ENCODE results near the gene TRIM5. TPM values are rescaled to one million over a fixed set of nuclear protein-coding genes. Genes with fewer than 3 reads are reported as not detected.
A peak's percentile ranks its signal among the peaks of the same experiment; 100 is the strongest.

TRIM5 gene
- total and polyA plus RNA-seq, 10 of the 15 experiments (the other 5 are each of a cell fraction or from before 2014, with no cell fraction given), result 20.0 to 59.7 (median 31.8) TPM

DNA sequence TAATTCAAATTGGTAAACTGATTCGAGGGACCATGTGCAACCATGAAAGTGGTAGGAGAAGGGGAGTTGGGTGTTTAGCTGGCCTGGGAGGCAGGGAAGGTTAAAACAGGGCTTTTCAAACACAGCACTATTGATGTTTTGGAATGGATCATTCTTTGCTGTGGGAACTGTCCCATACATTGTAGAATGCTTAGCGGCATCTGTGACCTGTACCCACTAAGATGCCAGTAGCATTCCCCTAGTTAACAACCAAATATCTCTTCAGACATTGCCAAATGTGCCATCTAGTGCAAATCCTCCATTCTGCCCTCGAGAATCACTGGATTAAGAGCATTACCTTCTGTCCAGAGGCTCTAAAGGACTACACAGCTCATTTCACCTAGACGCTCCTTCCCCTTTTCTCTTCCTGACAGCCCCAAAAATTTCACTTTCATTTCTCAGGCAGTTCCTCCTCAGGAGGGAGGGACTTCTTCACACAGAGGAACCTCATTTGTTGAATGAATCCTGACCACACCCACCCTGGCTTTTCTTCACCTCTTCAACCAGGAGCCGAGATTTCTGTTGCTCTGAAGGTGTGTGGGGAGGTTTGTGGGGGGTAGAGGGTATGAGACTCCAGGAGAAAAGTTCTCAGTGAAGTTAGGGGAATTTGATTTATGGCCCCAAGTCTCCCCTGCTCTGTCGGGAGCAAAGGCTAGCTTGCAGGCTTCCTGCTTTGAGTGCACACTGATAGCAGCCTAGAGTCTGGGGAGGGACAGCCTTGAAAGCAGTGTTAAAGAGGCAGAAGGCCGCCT lies 60.2 kb downstream of the TRIM5 start, which contains the start of gene TRIM34 (continued):
- TF ChIP-seq, protein P1, sequence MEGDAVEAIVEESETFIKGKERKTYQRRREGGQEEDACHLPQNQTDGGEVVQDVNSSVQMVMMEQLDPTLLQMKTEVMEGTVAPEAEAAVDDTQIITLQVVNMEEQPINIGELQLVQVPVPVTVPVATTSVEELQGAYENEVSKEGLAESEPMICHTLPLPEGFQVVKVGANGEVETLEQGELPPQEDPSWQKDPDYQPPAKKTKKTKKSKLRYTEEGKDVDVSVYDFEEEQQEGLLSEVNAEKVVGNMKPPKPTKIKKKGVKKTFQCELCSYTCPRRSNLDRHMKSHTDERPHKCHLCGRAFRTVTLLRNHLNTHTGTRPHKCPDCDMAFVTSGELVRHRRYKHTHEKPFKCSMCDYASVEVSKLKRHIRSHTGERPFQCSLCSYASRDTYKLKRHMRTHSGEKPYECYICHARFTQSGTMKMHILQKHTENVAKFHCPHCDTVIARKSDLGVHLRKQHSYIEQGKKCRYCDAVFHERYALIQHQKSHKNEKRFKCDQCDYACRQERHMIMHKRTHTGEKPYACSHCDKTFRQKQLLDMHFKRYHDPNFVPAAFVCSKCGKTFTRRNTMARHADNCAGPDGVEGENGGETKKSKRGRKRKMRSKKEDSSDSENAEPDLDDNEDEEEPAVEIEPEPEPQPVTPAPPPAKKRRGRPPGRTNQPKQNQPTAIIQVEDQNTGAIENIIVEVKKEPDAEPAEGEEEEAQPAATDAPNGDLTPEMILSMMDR (IDR thresholded peaks at IDR 0.05 in 2 of 3, conservative IDR thresholded peaks at IDR 0.05 in 1 of 3; ENCODE audit: control insufficient read depth in 2 of 3, extremely low read depth in 1 of 3, insufficient read depth in 1 of 3, low read depth in 3 of 3, low read length in 3 of 3), result no peak
- TF ChIP-seq IRF4 (IDR thresholded peaks at IDR 0.05; ENCODE audit: low read depth, low read length) (no peak), SIX5 (IDR thresholded peaks at IDR 0.05; ENCODE audit: low read depth, low read length, severe bottlenecking) (no peak), FOXM1 (IDR thresholded peaks at IDR 0.05; ENCODE audit: low read depth, low read length) (no peak), KAT2A (conservative IDR thresholded peaks at IDR 0.05; ENCODE audit: control insufficient read depth, low read depth, low read length) (no peak), BCL11A (IDR thresholded peaks at IDR 0.05; ENCODE audit: low read depth, low read length) (no peak), IKZF1 (conservative IDR thresholded peaks at IDR 0.05) (peak; percentile 47), ZNF384 (IDR thresholded peaks at IDR 0.05; ENCODE audit: borderline replicate concordance, low read depth, low read length) (no peak), POLR2AphosphoS5 (IDR thresholded peaks at IDR 0.05; ENCODE audit: low read length) (peak; percentile 98), YY1 (IDR thresholded peaks at IDR 0.05; ENCODE audit: low read depth, low read length) (0 out of 2 replicates have a peak, but pooled peaks have one; percentile 43), RAD21 (IDR thresholded peaks at IDR 0.05; ENCODE audit: insufficient read depth, low read depth, low read length) (no peak), CBX3 (IDR thresholded peaks at IDR 0.05; ENCODE audit: borderline replicate concordance, low read depth) (no peak), TCF12 (IDR thresholded peaks at IDR 0.05; ENCODE audit: low read depth, low read length) (no peak), BACH1 (IDR thresholded peaks at IDR 0.05; ENCODE audit: borderline replicate concordance) (no peak), NR2C2 (IDR thresholded peaks at IDR 0.05; ENCODE audit: borderline replicate concordance, control insufficient read depth, insufficient read length, low read depth) (no peak), FOXK2 (IDR thresholded peaks at IDR 0.05) (no peak), SP1 (IDR thresholded peaks at IDR 0.05; ENCODE audit: low read depth, low read length) (peak; percentile 42), TCF7 (IDR thresholded peaks at IDR 0.05; ENCODE audit: borderline replicate concordance) (no peak)
- TF ChIP-seq, protein P2, sequence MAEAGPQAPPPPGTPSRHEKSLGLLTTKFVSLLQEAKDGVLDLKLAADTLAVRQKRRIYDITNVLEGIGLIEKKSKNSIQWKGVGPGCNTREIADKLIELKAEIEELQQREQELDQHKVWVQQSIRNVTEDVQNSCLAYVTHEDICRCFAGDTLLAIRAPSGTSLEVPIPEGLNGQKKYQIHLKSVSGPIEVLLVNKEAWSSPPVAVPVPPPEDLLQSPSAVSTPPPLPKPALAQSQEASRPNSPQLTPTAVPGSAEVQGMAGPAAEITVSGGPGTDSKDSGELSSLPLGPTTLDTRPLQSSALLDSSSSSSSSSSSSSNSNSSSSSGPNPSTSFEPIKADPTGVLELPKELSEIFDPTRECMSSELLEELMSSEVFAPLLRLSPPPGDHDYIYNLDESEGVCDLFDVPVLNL (IDR thresholded peaks at IDR 0.05; ENCODE audit: low read depth, low read length), result no peak
- TF ChIP-seq, protein P3, sequence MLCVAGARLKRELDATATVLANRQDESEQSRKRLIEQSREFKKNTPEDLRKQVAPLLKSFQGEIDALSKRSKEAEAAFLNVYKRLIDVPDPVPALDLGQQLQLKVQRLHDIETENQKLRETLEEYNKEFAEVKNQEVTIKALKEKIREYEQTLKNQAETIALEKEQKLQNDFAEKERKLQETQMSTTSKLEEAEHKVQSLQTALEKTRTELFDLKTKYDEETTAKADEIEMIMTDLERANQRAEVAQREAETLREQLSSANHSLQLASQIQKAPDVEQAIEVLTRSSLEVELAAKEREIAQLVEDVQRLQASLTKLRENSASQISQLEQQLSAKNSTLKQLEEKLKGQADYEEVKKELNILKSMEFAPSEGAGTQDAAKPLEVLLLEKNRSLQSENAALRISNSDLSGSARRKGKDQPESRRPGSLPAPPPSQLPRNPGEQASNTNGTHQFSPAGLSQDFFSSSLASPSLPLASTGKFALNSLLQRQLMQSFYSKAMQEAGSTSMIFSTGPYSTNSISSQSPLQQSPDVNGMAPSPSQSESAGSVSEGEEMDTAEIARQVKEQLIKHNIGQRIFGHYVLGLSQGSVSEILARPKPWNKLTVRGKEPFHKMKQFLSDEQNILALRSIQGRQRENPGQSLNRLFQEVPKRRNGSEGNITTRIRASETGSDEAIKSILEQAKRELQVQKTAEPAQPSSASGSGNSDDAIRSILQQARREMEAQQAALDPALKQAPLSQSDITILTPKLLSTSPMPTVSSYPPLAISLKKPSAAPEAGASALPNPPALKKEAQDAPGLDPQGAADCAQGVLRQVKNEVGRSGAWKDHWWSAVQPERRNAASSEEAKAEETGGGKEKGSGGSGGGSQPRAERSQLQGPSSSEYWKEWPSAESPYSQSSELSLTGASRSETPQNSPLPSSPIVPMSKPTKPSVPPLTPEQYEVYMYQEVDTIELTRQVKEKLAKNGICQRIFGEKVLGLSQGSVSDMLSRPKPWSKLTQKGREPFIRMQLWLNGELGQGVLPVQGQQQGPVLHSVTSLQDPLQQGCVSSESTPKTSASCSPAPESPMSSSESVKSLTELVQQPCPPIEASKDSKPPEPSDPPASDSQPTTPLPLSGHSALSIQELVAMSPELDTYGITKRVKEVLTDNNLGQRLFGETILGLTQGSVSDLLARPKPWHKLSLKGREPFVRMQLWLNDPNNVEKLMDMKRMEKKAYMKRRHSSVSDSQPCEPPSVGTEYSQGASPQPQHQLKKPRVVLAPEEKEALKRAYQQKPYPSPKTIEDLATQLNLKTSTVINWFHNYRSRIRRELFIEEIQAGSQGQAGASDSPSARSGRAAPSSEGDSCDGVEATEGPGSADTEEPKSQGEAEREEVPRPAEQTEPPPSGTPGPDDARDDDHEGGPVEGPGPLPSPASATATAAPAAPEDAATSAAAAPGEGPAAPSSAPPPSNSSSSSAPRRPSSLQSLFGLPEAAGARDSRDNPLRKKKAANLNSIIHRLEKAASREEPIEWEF (IDR thresholded peaks at IDR 0.05; ENCODE audit: insufficient replicate concordance, low read depth, low read length), result no peak
- TF ChIP-seq, protein P4, sequence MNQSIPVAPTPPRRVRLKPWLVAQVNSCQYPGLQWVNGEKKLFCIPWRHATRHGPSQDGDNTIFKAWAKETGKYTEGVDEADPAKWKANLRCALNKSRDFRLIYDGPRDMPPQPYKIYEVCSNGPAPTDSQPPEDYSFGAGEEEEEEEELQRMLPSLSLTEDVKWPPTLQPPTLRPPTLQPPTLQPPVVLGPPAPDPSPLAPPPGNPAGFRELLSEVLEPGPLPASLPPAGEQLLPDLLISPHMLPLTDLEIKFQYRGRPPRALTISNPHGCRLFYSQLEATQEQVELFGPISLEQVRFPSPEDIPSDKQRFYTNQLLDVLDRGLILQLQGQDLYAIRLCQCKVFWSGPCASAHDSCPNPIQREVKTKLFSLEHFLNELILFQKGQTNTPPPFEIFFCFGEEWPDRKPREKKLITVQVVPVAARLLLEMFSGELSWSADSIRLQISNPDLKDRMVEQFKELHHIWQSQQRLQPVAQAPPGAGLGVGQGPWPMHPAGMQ (IDR thresholded peaks at IDR 0.05; ENCODE audit: borderline replicate concordance), result no peak
